Measurements from ENCODE around the gene SORBS1. TPM values are rescaled to one million over a fixed set of nuclear protein-coding genes. Genes with fewer than 3 reads are reported as not detected.

SORBS1 gene
- total RNA-seq, 1 experiment from 2014 or later, result 2.7 TPM

GRCh38 chr10:95504246-95504691 is 56.9 kb downstream of the SORBS1 start:
- in situ Hi-C loops (cut with HindIII; ENCODE audit: low pct_unique_long_range_greater_than_20kb, low sequenced_read_pairs), result loop anchor here (10.0 kb wide), 1 partner anchor 49 kb away; no protein-coding TSS in a partner anchor
- DNase-seq (ENCODE audit: low read depth), result no peak

GRCh38 chr10:95503526-95503925 is 57.6 kb downstream of the SORBS1 start:
- DNase-seq (ENCODE audit: low read depth), result no peak
- in situ Hi-C loops (cut with HindIII; ENCODE audit: low pct_unique_long_range_greater_than_20kb, low sequenced_read_pairs), result loop anchor here (10.0 kb wide), 1 partner anchor 49 kb away; no protein-coding TSS in a partner anchor

GRCh38 chr10:95503001-95503400 is 58.2 kb downstream of the SORBS1 start:
- no peak for DNase-seq (ENCODE audit: low read depth)
- in situ Hi-C loops (cut with HindIII; ENCODE audit: low pct_unique_long_range_greater_than_20kb, low sequenced_read_pairs), result loop anchor here (10.0 kb wide), 1 partner anchor 48 kb away; no protein-coding TSS in a partner anchor

- DNase-seq (ENCODE audit: low read depth), result no peak
- in situ Hi-C loops (cut with HindIII; ENCODE audit: low pct_unique_long_range_greater_than_20kb, low sequenced_read_pairs), result loop anchor here (10.0 kb wide), 1 partner anchor 48 kb away; no protein-coding TSS in a partner anchor
Measured at GRCh38 chr10:95502377-95502776, 58.8 kb downstream of the SORBS1 start.

GRCh38 chr10:95501203-95502094 is 59.7 kb downstream of the SORBS1 start:
- no peak for DNase-seq (ENCODE audit: low read depth)
- in situ Hi-C loops (cut with HindIII; ENCODE audit: low pct_unique_long_range_greater_than_20kb, low sequenced_read_pairs), result loop anchor here (10.0 kb wide), 1 partner anchor 47 kb away; no protein-coding TSS in a partner anchor

- no peak for DNase-seq (ENCODE audit: low read depth)
- in situ Hi-C loops (cut with HindIII; ENCODE audit: low pct_unique_long_range_greater_than_20kb, low sequenced_read_pairs), result loop anchor here (10.0 kb wide), 1 partner anchor 46 kb away; no protein-coding TSS in a partner anchor
Measured at GRCh38 chr10:95500649-95501048, 60.5 kb downstream of the SORBS1 start.

- no peak for DNase-seq (ENCODE audit: low read depth)
- in situ Hi-C loops (cut with HindIII; ENCODE audit: low pct_unique_long_range_greater_than_20kb, low sequenced_read_pairs), result loop anchor here (10.0 kb wide), 1 partner anchor 45 kb away; no protein-coding TSS in a partner anchor
Measured at GRCh38 chr10:95500097-95500496, 61.1 kb downstream of the SORBS1 start.

- DNase-seq (ENCODE audit: low read depth), result no peak
- in situ Hi-C loops (cut with HindIII; ENCODE audit: low pct_unique_long_range_greater_than_20kb, low sequenced_read_pairs), result no loop called here
Measured at GRCh38 chr10:95499482-95499989, 61.6 kb downstream of the SORBS1 start.

- in situ Hi-C loops (cut with HindIII; ENCODE audit: low pct_unique_long_range_greater_than_20kb, low sequenced_read_pairs), result no loop called here
- no peak for DNase-seq (ENCODE audit: low read depth)
Measured at GRCh38 chr10:95496951-95497350, 64.2 kb downstream of the SORBS1 start.

- in situ Hi-C loops (cut with HindIII; ENCODE audit: low pct_unique_long_range_greater_than_20kb, low sequenced_read_pairs), result no loop called here
- no peak for DNase-seq (ENCODE audit: low read depth)
Measured at GRCh38 chr10:95496246-95496911, 64.8 kb downstream of the SORBS1 start.

GRCh38 chr10:95493862-95494261 is 67.3 kb downstream of the SORBS1 start:
- no peak for DNase-seq (ENCODE audit: low read depth)
- in situ Hi-C loops (cut with HindIII; ENCODE audit: low pct_unique_long_range_greater_than_20kb, low sequenced_read_pairs), result no loop called here

- no peak for DNase-seq (ENCODE audit: low read depth)
- in situ Hi-C loops (cut with HindIII; ENCODE audit: low pct_unique_long_range_greater_than_20kb, low sequenced_read_pairs), result no loop called here
Measured at GRCh38 chr10:95487994-95488393, 73.2 kb downstream of the SORBS1 start.

GRCh38 chr10:95485056-95485844 is 75.9 kb downstream of the SORBS1 start:
- in situ Hi-C loops (cut with HindIII; ENCODE audit: low pct_unique_long_range_greater_than_20kb, low sequenced_read_pairs), result no loop called here
- DNase-seq (ENCODE audit: low read depth), result peak; percentile 21

- DNase-seq (ENCODE audit: low read depth), result no peak
- in situ Hi-C loops (cut with HindIII; ENCODE audit: low pct_unique_long_range_greater_than_20kb, low sequenced_read_pairs), result no loop called here
Measured at GRCh38 chr10:95482501-95483233, 78.5 kb downstream of the SORBS1 start.

- in situ Hi-C loops (cut with HindIII; ENCODE audit: low pct_unique_long_range_greater_than_20kb, low sequenced_read_pairs), result no loop called here
- DNase-seq (ENCODE audit: low read depth), result no peak
Measured at GRCh38 chr10:95480901-95481491, 80.2 kb downstream of the SORBS1 start.

GRCh38 chr10:95480102-95480900 is 80.9 kb downstream of the SORBS1 start:
- DNase-seq (ENCODE audit: low read depth), result no peak
- in situ Hi-C loops (cut with HindIII; ENCODE audit: low pct_unique_long_range_greater_than_20kb, low sequenced_read_pairs), result no loop called here
